ENCODE measurements around the gene MRPL58. TPM values are rescaled to one million over a fixed set of nuclear protein-coding genes. Genes with fewer than 3 reads are reported as not detected.
"Not testable (repeated sequence)": the region's sequence is repeated elsewhere in the genome, so short reads cannot be mapped to it uniquely, and the experiment has no call there.

MRPL58 gene
- total RNA-seq, 3 donors from 2014 or later: 70.8 to 82.5 (median 81.1) TPM

- no peak overlapping the region for H3K4me3 Mint-ChIP-seq
- no peaks in the 10 kb centered on the region for H3K9me3 Mint-ChIP-seq
- no peak for DNase-seq
- peaks cover 14% of the 10 kb centered on the region for H3K4me1 Mint-ChIP-seq (ENCODE audit: low read depth)
- H3K27me3 Mint-ChIP-seq (ENCODE audit: low read depth): peaks cover 2% of the 10 kb centered on the region
- ATAC-seq: no peak
- no peaks in the 10 kb centered on the region for H3K36me3 Mint-ChIP-seq (ENCODE audit: insufficient read depth)
Measured at GRCh38 chr17:74979408-74980146, 32.9 kb upstream of the MRPL58 start.

- Mint-ChIP-seq H3K27me3 (ENCODE audit: low read depth) (peaks cover 2% of the 10 kb centered on the region), H3K4me1 (ENCODE audit: low read depth) (peaks cover 14% of the 10 kb centered on the region), H3K9me3 (no peaks in the 10 kb centered on the region), H3K36me3 (ENCODE audit: insufficient read depth) (no peaks in the 10 kb centered on the region), H3K4me3 (peak overlapping the region; percentile 82)
- no peak for ATAC-seq
- DNase-seq: no peak
Measured at GRCh38 chr17:74981318-74981978, 31.0 kb upstream of the MRPL58 start.

GRCh38 chr17:74981979-74982662 is 30.3 kb upstream of the MRPL58 start:
- Mint-ChIP-seq H3K36me3 (ENCODE audit: insufficient read depth) (no peaks in the 10 kb centered on the region), H3K4me1 (ENCODE audit: low read depth) (peaks cover 17% of the 10 kb centered on the region), H3K9me3 (no peaks in the 10 kb centered on the region), H3K4me3 (peak overlapping the region; percentile 82), H3K27me3 (ENCODE audit: low read depth) (peaks cover 3% of the 10 kb centered on the region)
- ATAC-seq (peak; percentile 98), DNase-seq (peak; percentile 59)

- H3K4me3 Mint-ChIP-seq: peak overlapping the region; percentile 82
- DNase-seq; H3K9me3 Mint-ChIP-seq; H3K36me3 Mint-ChIP-seq (ENCODE audit: insufficient read depth); ATAC-seq; H3K27me3 Mint-ChIP-seq (ENCODE audit: low read depth): not testable (repeated sequence)
- peaks cover 20% of the 10 kb centered on the region for H3K4me1 Mint-ChIP-seq (ENCODE audit: low read depth)
Measured at GRCh38 chr17:74982663-74983313, 29.7 kb upstream of the MRPL58 start.

- Mint-ChIP-seq H3K4me3 (no peak overlapping the region), H3K4me1 (ENCODE audit: low read depth) (peaks cover 15% of the 10 kb centered on the region), H3K36me3 (ENCODE audit: insufficient read depth) (no peaks in the 10 kb centered on the region), H3K9me3 (no peaks in the 10 kb centered on the region), H3K27me3 (ENCODE audit: low read depth) (peaks cover 4% of the 10 kb centered on the region)
- DNase-seq: no peak
- ATAC-seq: no peak
Measured at GRCh38 chr17:74986206-74986576, 26.3 kb upstream of the MRPL58 start.

GRCh38 chr17:74987418-74987908 is 25.0 kb upstream of the MRPL58 start, which contains the start of gene CDR2L:
TSS of gene CDR2L (plus strand) at chr17:74987632. CDS start at chr17:74988044, 412 bp downstream.
- peak within 1 kb of the TSS; percentile 79 for H3K4me3 Mint-ChIP-seq
- H3K4me1 Mint-ChIP-seq (ENCODE audit: low read depth): peaks cover 8% of the 10 kb centered on the region
- DNase-seq: peak; percentile 91
- H3K9me3 Mint-ChIP-seq: no peaks in the 10 kb centered on the region
- H3K27me3 Mint-ChIP-seq (ENCODE audit: low read depth): peaks cover 4% of the 10 kb centered on the region
- peak; percentile 95 to 98 for ATAC-seq
- H3K36me3 Mint-ChIP-seq (ENCODE audit: insufficient read depth): no peaks in the 10 kb centered on the region

GRCh38 chr17:74987909-74988711 is 24.4 kb upstream of the MRPL58 start:
- peaks cover 8% of the 10 kb centered on the region for H3K4me1 Mint-ChIP-seq (ENCODE audit: low read depth)

GRCh38 chr17:74990581-74991105 is 21.8 kb upstream of the MRPL58 start:
- H3K36me3 Mint-ChIP-seq (ENCODE audit: insufficient read depth): no peaks in the 10 kb centered on the region

More at GRCh38 chr17:74987909-74988711, 24.4 kb upstream of the MRPL58 start:
- DNase-seq (no peak), ATAC-seq (peak; percentile 74 to 77)
- Mint-ChIP-seq H3K27me3 (ENCODE audit: low read depth) (peaks cover 4% of the 10 kb centered on the region), H3K36me3 (ENCODE audit: insufficient read depth) (no peaks in the 10 kb centered on the region), H3K4me3 (peak overlapping the region; percentile 73), H3K9me3 (no peaks in the 10 kb centered on the region)

GRCh38 chr17:74992223-74992622 is 20.2 kb upstream of the MRPL58 start:
- Mint-ChIP-seq H3K36me3 (ENCODE audit: insufficient read depth) (no peaks in the 10 kb centered on the region), H3K27me3 (ENCODE audit: low read depth) (peaks cover 1% of the 10 kb centered on the region), H3K4me3 (no peak overlapping the region), H3K9me3 (no peaks in the 10 kb centered on the region), H3K4me1 (ENCODE audit: low read depth) (peaks cover 4% of the 10 kb centered on the region)
- DNase-seq (no peak), ATAC-seq (no peak)

More at GRCh38 chr17:74990581-74991105, 21.8 kb upstream of the MRPL58 start:
- Mint-ChIP-seq H3K4me1 (ENCODE audit: low read depth) (peaks cover 8% of the 10 kb centered on the region), H3K9me3 (no peaks in the 10 kb centered on the region), H3K27me3 (ENCODE audit: low read depth) (peaks cover 4% of the 10 kb centered on the region), H3K4me3 (no peak overlapping the region)
- no peak for ATAC-seq
- no peak for DNase-seq

- ATAC-seq (no peak), DNase-seq (no peak)
- Mint-ChIP-seq H3K4me3 (no peak overlapping the region), H3K4me1 (ENCODE audit: low read depth) (peaks cover 4% of the 10 kb centered on the region), H3K9me3 (no peaks in the 10 kb centered on the region), H3K36me3 (ENCODE audit: insufficient read depth) (no peaks in the 10 kb centered on the region), H3K27me3 (ENCODE audit: low read depth) (no peaks in the 10 kb centered on the region)
Measured at GRCh38 chr17:74994440-74994839, 18.0 kb upstream of the MRPL58 start.

GRCh38 chr17:74995847-74996246 is 16.6 kb upstream of the MRPL58 start:
- no peaks in the 10 kb centered on the region for H3K36me3 Mint-ChIP-seq (ENCODE audit: insufficient read depth)
- no peaks in the 10 kb centered on the region for H3K27me3 Mint-ChIP-seq (ENCODE audit: low read depth)
- peaks cover 4% of the 10 kb centered on the region for H3K4me1 Mint-ChIP-seq (ENCODE audit: low read depth)

GRCh38 chr17:74998783-74999182 is 13.7 kb upstream of the MRPL58 start:
- H3K9me3 Mint-ChIP-seq: no peaks in the 10 kb centered on the region
- H3K36me3 Mint-ChIP-seq (ENCODE audit: insufficient read depth): no peaks in the 10 kb centered on the region
- peaks cover 4% of the 10 kb centered on the region for H3K4me1 Mint-ChIP-seq (ENCODE audit: low read depth)
- no peak overlapping the region for H3K4me3 Mint-ChIP-seq
- no peak for DNase-seq
- peaks cover 5% of the 10 kb centered on the region for H3K27me3 Mint-ChIP-seq (ENCODE audit: low read depth)
- ATAC-seq: no peak

More at GRCh38 chr17:74995847-74996246, 16.6 kb upstream of the MRPL58 start:
- no peaks in the 10 kb centered on the region for H3K9me3 Mint-ChIP-seq
- DNase-seq: no peak
- H3K4me3 Mint-ChIP-seq: no peak overlapping the region
- no peak for ATAC-seq

GRCh38 chr17:74999523-74999922 is 12.9 kb upstream of the MRPL58 start:
- DNase-seq (no peak), ATAC-seq (no peak)
- H3K4me1 Mint-ChIP-seq (ENCODE audit: low read depth): peaks cover 4% of the 10 kb centered on the region
- peaks cover 6% of the 10 kb centered on the region for H3K27me3 Mint-ChIP-seq (ENCODE audit: low read depth)
- H3K36me3 Mint-ChIP-seq (ENCODE audit: insufficient read depth): no peaks in the 10 kb centered on the region
- no peaks in the 10 kb centered on the region for H3K9me3 Mint-ChIP-seq
- no peak overlapping the region for H3K4me3 Mint-ChIP-seq

Measured in activated T-cell treated with anti-CD3 and anti-CD28 coated beads, Interleukin-2, amount 50 U/mL, for 4 hours (primary cell).